Activated CD4-positive, CD25-positive, alpha-beta regulatory T cell (primary cell): ENCODE measurements around the gene PARP6.
A peak's percentile ranks its signal among the peaks of the same experiment; 100 is the strongest.

Experiments used
- DNase-seq, 4 experiments: peaks; one replicate each; lab custom pipeline; 2025; lab: John Stamatoyannopoulos, UW

PARP6 gene

DNA sequence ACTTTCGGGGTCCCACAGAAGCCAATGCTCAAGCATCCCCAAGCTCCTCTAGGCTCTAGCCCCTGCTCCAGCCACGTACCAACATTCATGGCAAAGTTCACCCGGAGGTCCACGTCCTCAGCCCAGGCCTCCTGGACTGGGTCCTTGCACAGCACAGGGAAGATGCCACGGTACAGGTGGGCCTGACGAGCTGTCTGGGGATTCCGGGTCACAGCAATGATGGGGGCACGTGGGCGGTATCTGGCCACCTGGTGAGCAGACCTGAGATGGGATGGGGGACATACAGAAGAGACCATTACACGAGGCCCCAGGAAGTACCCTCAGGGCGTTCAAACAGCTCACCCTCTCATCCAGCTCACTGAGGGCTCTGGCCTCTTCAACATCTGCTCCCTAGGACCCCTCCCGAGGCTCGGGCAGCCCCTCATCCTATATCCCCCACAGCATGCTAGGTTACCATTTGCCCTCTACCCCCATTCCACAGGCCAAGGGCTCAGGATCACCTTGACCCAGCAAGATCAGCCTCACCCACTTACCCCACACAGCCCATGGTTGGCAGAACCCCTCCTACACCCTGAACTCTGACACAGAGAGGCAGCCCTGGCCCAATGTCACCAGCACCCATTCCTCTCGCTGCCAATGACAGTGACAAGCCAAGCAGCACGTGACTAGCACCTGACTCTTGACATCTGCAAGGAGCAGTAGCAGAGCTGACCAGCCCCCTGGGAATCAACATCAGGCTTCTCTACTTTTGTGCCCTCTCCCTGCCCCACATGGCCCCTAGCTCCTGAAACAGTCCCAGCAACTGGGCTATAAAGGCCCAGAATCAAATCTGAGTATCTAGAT, 71.7 kb downstream of the PARP6 start:
- no peak for DNase-seq

DNA sequence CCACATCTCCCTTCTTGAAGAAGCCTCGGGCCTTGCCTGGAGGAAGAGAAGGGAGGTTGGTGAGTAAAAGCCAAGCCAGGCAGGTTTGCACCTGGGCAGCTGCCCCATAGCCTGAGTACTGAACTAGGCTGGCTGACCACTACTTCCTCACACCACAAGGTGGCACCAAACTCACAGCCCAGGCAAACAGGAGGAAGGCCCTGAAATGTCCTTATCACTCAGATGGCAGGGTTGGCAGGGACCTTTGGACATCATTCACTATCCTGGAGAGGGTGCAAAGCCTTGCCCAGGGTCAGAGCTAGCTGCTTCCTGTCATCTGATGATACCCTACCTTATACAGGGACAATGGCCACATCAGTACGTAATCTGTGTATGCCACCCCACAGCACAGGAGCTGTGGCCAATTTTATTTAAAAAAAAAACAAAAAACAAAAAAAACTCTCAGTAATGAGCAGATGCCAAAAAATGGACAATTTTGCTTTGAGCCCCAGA, 72.6 kb downstream of the PARP6 start:
- peak; percentile 45 to 51 (median 48) for DNase-seq

DNA sequence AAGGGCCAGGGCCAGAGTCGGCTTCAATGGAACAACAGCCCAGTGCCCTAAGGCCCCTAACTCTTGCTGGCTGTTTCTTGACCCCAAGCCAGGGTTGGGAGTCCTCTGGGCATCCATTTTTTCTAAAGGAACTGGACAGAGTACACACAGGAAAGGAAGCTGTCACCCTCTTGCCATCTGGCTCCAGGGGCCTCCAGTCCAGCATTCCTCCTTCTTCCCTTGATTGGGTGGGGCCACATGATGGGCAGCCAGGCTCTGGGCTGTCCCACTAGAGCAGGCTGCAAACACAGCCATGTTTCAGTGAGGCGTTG, 73.2 kb downstream of the PARP6 start:
- no peak for DNase-seq

DNA sequence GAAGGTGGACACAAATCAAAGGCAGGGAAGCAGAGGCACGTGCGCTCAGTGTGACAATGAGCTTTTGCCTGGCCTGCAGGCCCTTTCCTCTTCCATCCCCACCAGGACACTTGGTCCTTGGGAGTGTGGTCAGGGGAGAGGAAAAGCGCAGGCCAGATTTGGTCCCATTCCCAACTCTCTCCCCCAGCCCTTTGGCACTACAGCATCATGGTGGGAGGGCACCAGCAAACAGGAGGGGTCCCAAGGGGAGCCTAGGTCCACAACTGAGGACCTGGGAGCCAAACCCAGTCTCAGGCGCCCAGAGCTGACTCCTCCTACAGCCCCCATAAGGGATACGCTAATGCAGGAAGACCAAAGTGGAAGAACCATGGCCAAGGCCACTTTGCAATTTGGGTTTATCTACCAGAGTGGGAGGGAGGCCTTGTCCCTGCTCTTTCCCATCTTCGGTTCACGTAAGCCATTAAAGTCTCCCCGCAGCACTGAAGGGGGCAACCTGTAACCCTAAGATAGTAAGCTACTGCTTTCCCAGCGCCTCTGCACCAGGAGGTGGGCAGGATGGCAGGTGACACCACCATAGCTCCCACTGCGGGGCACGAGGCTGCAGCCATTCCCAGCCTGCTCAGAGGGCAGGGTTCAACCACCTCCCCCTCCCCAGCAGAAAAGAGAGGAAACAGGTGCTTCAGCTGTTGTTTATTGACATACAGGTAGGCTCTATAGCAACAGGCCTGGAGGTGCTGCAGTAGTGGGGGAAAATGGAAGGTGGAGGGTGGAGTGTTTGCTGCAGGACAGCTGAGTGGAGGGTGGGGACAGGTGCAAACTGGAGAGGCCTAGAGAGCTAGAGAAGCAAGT, 73.8 kb downstream of the PARP6 start:
- DNase-seq = no peak

DNA sequence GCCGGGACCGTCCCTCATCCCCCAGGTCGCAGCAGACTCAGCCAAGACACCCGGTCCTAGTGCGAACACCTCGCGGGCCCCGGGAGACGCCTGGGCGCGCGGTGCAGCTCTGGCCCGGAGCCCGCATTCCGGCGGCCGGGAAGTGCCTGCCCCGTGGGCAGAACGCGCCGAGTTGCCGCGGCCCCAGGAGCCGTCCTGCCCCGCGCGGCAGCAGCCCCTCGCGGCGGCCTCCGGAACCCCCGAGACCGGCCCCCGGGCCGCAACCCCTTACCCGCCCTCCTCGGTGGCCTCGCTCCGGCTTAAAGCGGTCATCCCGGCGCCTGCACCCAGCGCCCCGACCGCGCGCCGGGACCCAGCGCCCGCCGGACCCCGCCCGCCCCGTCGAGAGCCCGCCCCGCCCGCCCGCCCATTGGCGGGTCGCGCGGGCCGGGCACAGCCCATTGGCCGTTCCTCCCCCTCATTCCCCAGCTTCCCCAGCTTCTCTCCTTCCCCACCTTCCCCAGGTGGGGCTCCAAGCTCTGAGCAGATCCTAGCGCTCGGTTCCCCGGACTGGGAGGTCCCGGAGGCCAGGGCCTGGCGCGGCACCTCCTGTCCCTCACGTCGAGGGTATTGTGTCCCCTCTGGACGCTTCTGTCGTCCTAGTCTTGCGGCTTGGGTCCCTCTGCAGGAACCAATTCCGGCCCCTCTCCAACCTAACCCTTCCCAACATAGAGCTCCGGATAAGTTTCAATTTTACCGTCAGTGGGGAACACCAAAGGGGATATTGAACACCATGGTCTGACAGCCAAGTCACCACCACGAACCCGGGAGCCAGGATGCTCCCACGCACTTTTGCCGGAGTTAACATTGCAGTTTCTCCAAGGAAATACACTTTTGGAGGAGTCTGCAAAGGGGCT, 74.6 kb downstream of the PARP6 start, which contains the start of gene GRAMD2A:
Gene GRAMD2A (minus strand): TSS at position 328 of the 896 bp plus-strand sequence.
- DNase-seq = peak in 1 of 4 experiments; percentile 18

DNA sequence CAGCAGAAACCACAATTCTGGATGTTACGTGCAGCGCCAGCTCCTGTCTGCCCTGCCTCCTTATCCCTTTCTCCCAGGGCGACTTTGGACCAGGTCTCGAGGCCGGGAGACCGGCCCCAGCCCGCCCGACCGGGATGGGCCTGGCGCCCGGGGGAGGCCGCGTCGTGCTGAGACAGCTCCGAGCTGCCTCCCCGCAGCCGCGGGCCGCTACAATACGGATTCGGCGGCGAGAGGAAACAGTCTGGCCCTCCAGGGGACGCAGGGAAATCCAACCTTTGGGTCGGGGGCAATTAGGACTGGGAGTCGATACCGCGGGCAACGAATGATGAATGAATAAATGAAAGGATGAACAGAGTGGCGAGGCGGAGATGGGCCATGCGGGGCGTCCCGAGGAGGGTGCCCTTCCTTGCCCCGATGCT, 75.3 kb downstream of the PARP6 start:
- DNase-seq = no peak

DNA sequence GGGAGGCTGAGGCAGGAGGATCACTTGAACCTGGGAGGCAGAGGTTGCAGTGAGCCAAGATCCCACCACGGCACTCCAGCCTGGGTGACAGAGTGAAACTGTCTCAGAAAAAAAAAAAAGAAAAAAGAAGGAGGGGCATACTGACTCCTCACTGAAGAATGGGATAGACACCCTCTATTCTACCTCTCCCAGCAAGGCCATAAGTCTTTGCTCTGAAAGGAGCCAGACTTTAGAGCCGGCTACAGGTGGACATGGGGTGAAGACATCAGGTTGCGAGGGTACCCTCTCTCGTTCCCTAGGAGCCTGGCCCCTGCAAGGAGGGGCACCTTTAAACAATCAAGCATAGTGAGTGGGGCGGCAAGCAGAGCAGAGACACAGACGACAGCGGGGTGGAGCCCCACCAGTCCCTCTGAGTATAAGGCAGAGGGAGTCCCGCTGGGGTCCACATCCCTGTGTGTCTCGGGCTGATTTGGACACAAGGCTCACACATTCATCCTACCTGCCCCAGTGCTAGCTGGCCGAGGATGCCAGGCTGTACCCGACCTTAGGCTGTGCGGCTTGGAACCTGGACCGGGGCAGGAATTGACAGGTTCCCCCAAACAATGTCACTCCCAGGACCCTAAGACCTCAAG, 75.8 kb downstream of the PARP6 start:
- DNase-seq = no peak

DNA sequence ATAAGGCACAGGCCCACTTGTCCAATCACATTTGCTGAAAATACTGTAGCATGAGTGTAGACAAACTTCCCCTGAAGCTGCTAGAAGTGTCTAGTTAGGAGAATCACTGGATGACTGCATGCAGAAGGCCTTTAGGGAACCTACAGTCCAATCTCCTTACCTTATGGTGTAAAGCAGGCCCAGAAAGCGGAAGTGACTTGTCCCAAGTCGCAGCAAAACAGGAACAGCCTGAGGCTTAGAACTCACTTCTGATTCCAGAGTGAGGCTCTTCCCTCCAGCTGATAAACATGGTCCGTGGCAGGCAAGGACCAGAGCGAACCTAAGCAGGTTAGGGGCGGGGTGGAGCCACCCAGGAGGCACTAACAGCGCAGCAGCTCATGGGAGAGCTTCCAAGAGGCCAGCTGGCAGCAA, 77.2 kb downstream of the PARP6 start:
- DNase-seq = no peak

DNA sequence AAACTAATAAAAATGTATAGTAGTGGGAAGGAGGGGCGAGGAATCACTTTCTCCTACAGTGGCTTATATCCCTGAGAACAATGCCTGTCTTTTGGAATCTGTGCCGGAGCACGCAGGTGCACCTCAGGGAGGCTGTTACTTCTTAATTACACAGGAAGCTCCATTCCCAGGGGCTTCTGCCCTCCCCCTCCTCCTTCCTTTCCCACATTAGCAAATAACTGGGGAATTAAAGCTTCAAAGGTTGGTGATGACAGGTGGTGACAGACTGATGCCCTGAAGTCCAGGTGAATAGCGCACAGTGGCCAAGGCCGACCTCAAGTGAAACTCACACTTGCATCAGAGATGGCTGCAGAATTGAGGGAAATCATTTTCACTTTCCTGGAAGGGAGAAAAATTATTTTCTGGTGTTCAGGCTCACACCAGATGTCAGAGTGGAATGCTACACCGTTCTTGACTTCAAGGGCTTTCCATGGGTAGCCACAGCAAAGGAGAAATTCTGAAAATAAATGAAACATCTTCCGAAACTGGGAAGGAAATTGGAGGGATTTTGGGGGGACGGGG, 78.4 kb downstream of the PARP6 start:
- DNase-seq = no peak

DNA sequence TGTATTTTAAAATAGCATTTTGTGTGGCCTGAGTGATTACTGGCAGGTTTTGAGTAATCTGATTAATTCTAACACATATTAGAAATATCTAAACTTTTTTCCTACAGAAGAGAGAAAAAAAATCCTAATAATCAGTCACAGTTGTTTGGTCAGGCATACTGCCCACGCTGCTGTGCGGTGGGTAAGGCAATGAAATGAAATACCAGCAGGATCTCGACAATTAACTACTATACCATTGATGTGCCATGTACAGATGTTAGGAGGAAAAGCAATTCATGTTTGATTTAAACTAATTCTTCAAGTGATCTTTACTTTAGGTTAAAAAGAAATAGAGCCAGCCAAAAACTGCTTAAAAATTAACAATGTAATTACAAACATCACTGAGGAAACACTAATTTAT, 79.9 kb downstream of the PARP6 start:
- no peak for DNase-seq
